Esophagus squamous epithelium (tissue), 4 donors: Measurements from ENCODE around the gene GUCY2F.

Experiments used
- POLR2A ChIP-seq, 4 donors: fragments of 450-650 bp; IDR thresholded peaks; one replicate each; pipeline ENCODE4 v1.6.1; 2017; ENCODE audit warnings: antibody characterized with exemption in 4 of 4, mild to moderate bottlenecking in 4 of 4, moderate library complexity in 3 of 4
- TF ChIP-seq, protein P1 (sequence below), 6 experiments: fragments of 450-650 bp in 4 of 6; fragments of 200-600 bp in 2 of 6; sonication (generic) in 2 of 6; IDR thresholded peaks; one replicate each; pipeline ENCODE4 v1.5.1; 2016 to 2019; ENCODE audit warnings: antibody characterized with exemption in 6 of 6, mild to moderate bottlenecking in 4 of 6, moderate library complexity in 4 of 6

GRCh38 chrX:109372716-109373115 lies 109.2 kb downstream of the GUCY2F start:
- TF ChIP-seq, protein P1, sequence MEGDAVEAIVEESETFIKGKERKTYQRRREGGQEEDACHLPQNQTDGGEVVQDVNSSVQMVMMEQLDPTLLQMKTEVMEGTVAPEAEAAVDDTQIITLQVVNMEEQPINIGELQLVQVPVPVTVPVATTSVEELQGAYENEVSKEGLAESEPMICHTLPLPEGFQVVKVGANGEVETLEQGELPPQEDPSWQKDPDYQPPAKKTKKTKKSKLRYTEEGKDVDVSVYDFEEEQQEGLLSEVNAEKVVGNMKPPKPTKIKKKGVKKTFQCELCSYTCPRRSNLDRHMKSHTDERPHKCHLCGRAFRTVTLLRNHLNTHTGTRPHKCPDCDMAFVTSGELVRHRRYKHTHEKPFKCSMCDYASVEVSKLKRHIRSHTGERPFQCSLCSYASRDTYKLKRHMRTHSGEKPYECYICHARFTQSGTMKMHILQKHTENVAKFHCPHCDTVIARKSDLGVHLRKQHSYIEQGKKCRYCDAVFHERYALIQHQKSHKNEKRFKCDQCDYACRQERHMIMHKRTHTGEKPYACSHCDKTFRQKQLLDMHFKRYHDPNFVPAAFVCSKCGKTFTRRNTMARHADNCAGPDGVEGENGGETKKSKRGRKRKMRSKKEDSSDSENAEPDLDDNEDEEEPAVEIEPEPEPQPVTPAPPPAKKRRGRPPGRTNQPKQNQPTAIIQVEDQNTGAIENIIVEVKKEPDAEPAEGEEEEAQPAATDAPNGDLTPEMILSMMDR (IDR thresholded peaks at IDR 0.05), result no peak
- TF ChIP-seq POLR2A (IDR thresholded peaks at IDR 0.05), result no peak
